IMR-90 (cell line): Measurements from ENCODE around the gene SPDYE2.
"Not testable (repeated sequence)": the region's sequence is repeated elsewhere in the genome, so short reads cannot be mapped to it uniquely, and the experiment has no call there.

Source experiments
- MAFK ChIP-seq: IDR thresholded peaks from 2 replicates; pipeline ENCODE4 v1.6.1; 2012; ENCODE audit warnings: low read depth, low read length, improper control_type of control experiment
- MXI1 ChIP-seq: IDR thresholded peaks from 2 replicates; pipeline ENCODE4 v1.6.1; 2012; ENCODE audit warnings: low read depth, mild to moderate bottlenecking, low read length, moderate library complexity, borderline replicate concordance
- POLR2A ChIP-seq: IDR thresholded peaks from 2 replicates; pipeline ENCODE4 v1.6.1; 2012; ENCODE audit warnings: mild to moderate bottlenecking, low read depth, low read length
- RCOR1 ChIP-seq: IDR thresholded peaks from 2 replicates; pipeline ENCODE4 v1.6.1; 2012; ENCODE audit warnings: mild to moderate bottlenecking, low read length, improper control_type of control experiment; ENCODE audit not compliant: insufficient replicate concordance
- USF2 ChIP-seq: fragments of 150-350 bp; IDR thresholded peaks from 2 replicates; pipeline ENCODE4 v1.6.1; 2017; ENCODE audit warnings: mild to moderate bottlenecking, antibody characterized with exemption, low read length, low read depth
- TF ChIP-seq, protein P1 (sequence below): conservative IDR thresholded peaks from 2 replicates; pipeline ENCODE4 v1.5.1; 2012; ENCODE audit warnings: mild to moderate bottlenecking, low read depth, low read length, improper control_type of control experiment

- TF ChIP-seq, protein P1, sequence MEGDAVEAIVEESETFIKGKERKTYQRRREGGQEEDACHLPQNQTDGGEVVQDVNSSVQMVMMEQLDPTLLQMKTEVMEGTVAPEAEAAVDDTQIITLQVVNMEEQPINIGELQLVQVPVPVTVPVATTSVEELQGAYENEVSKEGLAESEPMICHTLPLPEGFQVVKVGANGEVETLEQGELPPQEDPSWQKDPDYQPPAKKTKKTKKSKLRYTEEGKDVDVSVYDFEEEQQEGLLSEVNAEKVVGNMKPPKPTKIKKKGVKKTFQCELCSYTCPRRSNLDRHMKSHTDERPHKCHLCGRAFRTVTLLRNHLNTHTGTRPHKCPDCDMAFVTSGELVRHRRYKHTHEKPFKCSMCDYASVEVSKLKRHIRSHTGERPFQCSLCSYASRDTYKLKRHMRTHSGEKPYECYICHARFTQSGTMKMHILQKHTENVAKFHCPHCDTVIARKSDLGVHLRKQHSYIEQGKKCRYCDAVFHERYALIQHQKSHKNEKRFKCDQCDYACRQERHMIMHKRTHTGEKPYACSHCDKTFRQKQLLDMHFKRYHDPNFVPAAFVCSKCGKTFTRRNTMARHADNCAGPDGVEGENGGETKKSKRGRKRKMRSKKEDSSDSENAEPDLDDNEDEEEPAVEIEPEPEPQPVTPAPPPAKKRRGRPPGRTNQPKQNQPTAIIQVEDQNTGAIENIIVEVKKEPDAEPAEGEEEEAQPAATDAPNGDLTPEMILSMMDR, result not testable (repeated sequence)
- not testable (repeated sequence) for TF ChIP-seq POLR2A, MXI1, RCOR1, USF2, MAFK
Measured at GRCh38 chr7:102583495-102583894, 32.5 kb downstream of the SPDYE2 start.
